Measurements from ENCODE around the gene ARF3. TPM values are rescaled to one million over a fixed set of nuclear protein-coding genes. Genes with fewer than 3 reads are reported as not detected.

ARF3 gene
- total and polyA plus RNA-seq, 4 donors: 14.1 to 29.5 (median 19.4) TPM

GRCh38 chr12:48934312-48934706, 23.0 kb downstream of the ARF3 start:
- no peaks in the 10 kb centered on the region for H3K4me1 ChIP-seq (ENCODE audit: control insufficient read depth in 4 of 4, insufficient read depth in 4 of 4, low read length in 3 of 4)
- DNase-seq (ENCODE audit: low spot score): no peak
- H3K9me3 ChIP-seq (ENCODE audit: control insufficient read depth in 4 of 4, low read length in 3 of 4): no peaks in the 10 kb centered on the region
- H3K27ac ChIP-seq (ENCODE audit: low read depth in 1 of 2, low read length in 2 of 2): peak overlapping the region in 1 of 2 donors; percentile 22
- peaks cover 0 to 34% (median 15%) of the 10 kb centered on the region in 4 donors for H3K36me3 ChIP-seq (ENCODE audit: control insufficient read depth in 4 of 4, insufficient read depth in 3 of 4, low read depth in 1 of 4, low read length in 3 of 4)
- TF ChIP-seq REST (IDR thresholded peaks at IDR 0.05) (no peak), ZBTB33 (IDR thresholded peaks at IDR 0.05) (no peak), CTCF (IDR thresholded peaks at IDR 0.05; ENCODE audit: low read depth, low read length, missing input control) (no peak), HNF4G (IDR thresholded peaks at IDR 0.05) (no peak), RAD21 (IDR thresholded peaks at IDR 0.05) (peak in 1 of 2 donors; percentile 46), SP1 (IDR thresholded peaks at IDR 0.05) (no peak), MAX (IDR thresholded peaks at IDR 0.05) (no peak), EGR1 (IDR thresholded peaks at IDR 0.05; ENCODE audit: low read depth in 2 of 2) (no peak)
- WGBS: 100% methylated on average over 1 of the region's 1 CpG
- no peak overlapping the region for H3K9ac ChIP-seq (ENCODE audit: low read depth in 1 of 2, low read length in 2 of 2)
- no peak overlapping the region for H3K4me3 ChIP-seq (ENCODE audit: low read depth in 1 of 3, low read length in 3 of 3)
- H3K27me3 ChIP-seq (ENCODE audit: control insufficient read depth in 4 of 4, insufficient read depth in 4 of 4, low read length in 3 of 4): no peaks in the 10 kb centered on the region

- 87% methylated on average over 9 of the region's 9 CpGs for WGBS
- Histone ChIP-seq H3K4me3 (ENCODE audit: low read depth in 1 of 3, low read length in 3 of 3) (no peak overlapping the region), H3K27me3 (ENCODE audit: control insufficient read depth in 4 of 4, insufficient read depth in 4 of 4, low read length in 3 of 4) (no peaks in the 10 kb centered on the region), H3K9me3 (ENCODE audit: control insufficient read depth in 4 of 4, low read length in 3 of 4) (no peaks in the 10 kb centered on the region), H3K9ac (ENCODE audit: low read depth in 1 of 2, low read length in 2 of 2) (no peak overlapping the region), H3K27ac (ENCODE audit: low read depth in 1 of 2, low read length in 2 of 2) (peak overlapping the region in 1 of 2 donors; percentile 22), H3K4me1 (ENCODE audit: control insufficient read depth in 4 of 4, insufficient read depth in 4 of 4, low read length in 3 of 4) (no peaks in the 10 kb centered on the region), H3K36me3 (ENCODE audit: control insufficient read depth in 4 of 4, insufficient read depth in 3 of 4, low read depth in 1 of 4, low read length in 3 of 4) (peaks cover 0 to 29% (median 12%) of the 10 kb centered on the region in 4 donors)
- TF ChIP-seq TAF1 (conservative IDR thresholded peaks at IDR 0.05) (no peak), RXRA (IDR thresholded peaks at IDR 0.05) (no peak), CTCF (IDR thresholded peaks at IDR 0.05; ENCODE audit: low read depth, low read length, missing input control) (no peak), YY1 (IDR thresholded peaks at IDR 0.05) (no peak), FOXA1 (IDR thresholded peaks at IDR 0.05) (no peak), RAD21 (IDR thresholded peaks at IDR 0.05) (no peak), JUND (IDR thresholded peaks at IDR 0.05) (no peak), HNF4A (conservative IDR thresholded peaks at IDR 0.05) (no peak), HNF4G (IDR thresholded peaks at IDR 0.05) (no peak)
- no peak for DNase-seq (ENCODE audit: low spot score)
Observed at GRCh38 chr12:48933664-48934311, 23.5 kb downstream of the ARF3 start.
